GM19023 (cell line): ENCODE results near the gene GTPBP1.

Experiments
- ATAC-seq: cut with Tn5 transposase; IDR thresholded peaks from one replicate; pipeline ENCODE4 v1.9.1; 2021; ENCODE audit warnings: mild to moderate bottlenecking, moderate library complexity; ENCODE audit not compliant: unreplicated experiment

GTPBP1 gene

GRCh38 chr22:38700789-38701628, 4.7 kb upstream of the GTPBP1 start, which contains the start of gene JOSD1:
TSS of gene JOSD1 (minus strand) at chr22:38700943. CDS start at chr22:38699987, 956 bp downstream.
- peak; percentile 36 for ATAC-seq

DNA sequence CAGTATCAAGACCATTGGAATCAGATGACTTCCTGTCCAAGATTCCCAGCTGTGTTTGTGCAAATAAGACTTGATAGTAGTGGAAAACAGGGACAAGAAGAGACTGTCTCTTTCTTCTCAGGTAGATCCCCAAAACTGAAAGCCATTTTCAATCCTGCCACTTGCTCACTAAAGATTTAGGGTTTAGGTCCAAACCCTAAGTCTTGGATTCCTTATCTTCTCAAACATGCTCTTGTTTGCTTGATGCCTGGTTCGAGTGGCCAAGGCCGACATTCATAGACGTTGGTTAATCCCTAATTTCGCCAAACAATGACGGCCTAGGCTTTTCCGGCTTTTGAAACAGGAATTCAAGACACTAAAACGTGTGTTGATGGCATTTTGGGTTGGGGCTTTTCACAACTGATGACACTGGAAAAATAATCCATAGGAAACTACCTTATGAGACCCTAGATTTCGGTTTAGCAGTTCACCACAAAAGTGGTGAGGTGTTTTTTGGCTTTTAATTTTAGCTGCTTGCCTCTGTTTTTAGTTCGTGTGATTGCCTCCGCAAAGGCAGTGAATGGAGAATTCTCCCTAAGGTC, 1.0 kb upstream of the GTPBP1 start:
- no peak for ATAC-seq

GRCh38 chr22:38706101-38706900, 557 bp downstream of the GTPBP1 start:
- peak; percentile 6 for ATAC-seq

DNA sequence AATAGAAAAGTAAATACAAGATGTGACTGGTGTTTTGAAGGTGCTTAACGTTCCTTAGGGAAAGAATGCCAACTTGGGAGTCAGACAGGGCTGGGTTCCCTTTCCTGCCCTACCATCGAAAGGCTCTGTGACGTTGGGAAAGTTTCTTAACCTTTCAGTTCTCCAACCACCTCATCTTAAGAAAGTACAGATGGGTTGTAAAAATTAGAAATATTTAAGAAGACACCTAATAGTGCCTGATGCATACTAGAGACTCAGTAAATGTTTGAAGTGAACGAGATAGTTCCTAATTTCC, 1.1 kb downstream of the GTPBP1 start:
- ATAC-seq, result no peak

GRCh38 chr22:38707346-38707745, 1.6 kb downstream of the GTPBP1 start:
- no peak for ATAC-seq

DNA sequence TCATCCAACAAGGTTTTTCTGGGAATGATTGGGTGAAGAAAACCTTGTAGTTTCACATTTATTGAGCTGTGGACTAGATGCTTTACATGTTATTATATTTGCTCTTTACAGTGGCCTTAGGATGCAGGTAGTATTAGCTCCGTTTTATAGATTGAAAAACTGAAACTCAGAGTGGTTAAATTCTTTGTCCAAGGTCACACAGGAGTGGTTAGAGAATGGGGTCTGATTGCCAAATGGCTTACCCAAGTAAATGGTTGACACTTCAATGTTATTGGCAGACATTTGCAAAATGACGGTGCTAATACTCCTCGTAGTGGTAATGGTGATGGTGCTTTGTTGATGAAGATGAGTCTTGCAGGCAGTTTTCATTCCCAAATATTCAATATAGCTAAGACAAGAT, 2.2 kb downstream of the GTPBP1 start:
- ATAC-seq, result no peak

DNA sequence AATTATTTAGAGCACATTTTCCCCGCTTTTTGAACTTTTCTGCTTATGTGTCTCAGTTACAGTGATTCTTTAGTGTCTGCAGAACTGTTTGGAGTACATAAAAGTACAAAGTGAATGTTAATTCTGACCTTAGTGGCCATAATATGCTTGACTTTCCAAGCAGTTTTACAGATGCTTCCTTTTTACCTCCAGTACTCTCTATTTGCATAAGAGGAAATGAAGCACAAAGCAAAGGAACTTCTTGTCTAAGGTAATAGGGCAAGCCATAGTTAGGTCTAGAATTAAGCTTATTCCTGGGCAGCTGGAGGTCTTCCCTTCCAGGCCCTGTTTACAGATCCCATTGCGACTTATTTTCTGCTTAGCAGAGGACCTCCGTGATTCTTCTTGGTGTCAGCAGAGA, 3.6 kb downstream of the GTPBP1 start:
- ATAC-seq, result no peak

- ATAC-seq, result no peak
Measured at GRCh38 chr22:38710351-38710750, 4.6 kb downstream of the GTPBP1 start.

DNA sequence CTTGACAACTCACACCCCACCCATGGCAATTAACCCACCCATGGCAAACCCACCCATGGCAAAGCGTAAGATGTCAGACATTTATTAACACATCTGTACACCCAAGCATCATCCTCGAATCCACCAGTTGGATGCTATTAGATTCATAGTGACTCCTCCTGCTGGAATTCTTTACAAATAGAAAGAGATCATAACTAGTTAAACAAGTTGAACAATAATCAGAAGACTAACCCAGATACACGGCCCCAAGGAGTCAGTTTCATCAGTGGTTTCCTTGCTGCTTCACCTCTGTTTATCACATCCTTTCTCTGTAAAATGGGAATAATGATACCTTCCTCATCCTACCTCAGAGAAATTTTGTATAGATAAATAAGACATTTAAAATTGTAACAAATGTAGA, 5.1 kb downstream of the GTPBP1 start:
- ATAC-seq, result no peak

GRCh38 chr22:38712486-38713207, 6.9 kb downstream of the GTPBP1 start:
- no peak for ATAC-seq

DNA sequence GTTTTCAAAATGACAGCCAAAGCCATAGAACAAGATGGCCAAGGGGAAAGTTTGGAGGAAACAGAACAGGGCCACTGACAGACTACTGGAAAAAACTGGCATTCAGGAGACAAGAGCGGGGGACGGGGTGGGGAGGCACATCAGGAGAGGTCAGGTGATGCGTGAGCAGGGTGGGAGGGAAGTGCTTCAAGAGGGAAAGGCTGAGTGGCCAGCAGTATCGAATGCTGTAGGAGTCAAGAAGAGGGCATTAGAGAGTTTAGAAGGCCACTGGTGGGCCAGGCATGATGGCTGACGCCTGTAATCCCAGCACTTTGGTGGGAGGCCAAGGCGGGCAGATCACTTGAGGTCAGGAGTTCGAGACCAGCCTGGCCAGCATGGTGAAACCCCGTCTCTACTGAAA, 8.2 kb downstream of the GTPBP1 start:
- ATAC-seq, result no peak

- no peak for ATAC-seq
Measured at GRCh38 chr22:38715176-38715764, 9.5 kb downstream of the GTPBP1 start.

DNA sequence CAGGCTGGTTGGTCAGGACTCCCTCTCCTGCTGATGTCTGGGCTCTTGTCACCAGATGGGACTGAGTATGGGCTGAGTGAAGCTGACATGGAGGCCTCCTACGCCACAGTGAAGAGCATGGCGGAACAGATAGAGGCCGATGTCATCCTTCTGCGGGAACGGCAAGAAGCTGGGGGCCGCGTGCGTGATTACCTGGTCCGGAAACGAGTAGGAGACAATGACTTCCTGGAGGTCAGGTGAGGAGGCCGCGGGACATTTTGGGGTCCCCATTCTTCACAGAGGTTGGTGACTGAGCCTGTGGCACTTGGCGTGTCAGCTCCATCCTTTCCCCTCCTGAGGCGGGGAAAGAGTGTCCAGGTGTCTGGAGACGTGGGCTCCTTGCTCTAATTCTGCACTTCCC, 10.1 kb downstream of the GTPBP1 start:
- no peak for ATAC-seq

DNA sequence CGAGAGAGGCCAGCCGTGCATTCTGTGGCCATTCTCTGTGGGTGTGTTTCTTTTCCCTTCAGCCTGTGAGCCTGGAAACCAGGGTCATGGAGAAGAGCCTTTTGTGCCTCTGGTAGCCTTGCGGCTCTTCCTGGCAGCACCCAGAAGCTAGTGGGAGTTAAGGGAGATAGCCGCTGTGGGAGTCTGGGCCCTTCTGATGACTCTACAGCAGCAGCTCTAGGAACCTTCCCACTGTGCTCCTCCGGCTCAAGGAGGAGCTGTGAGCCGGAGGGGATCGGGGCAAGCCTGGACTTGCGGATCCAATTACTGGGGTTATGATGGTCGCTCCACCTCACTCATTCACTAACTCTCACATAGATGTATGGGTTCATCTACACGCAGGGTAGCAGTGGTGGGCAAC, 10.5 kb downstream of the GTPBP1 start:
- ATAC-seq, result no peak

GRCh38 chr22:38716826-38717225, 11.1 kb downstream of the GTPBP1 start:
- no peak for ATAC-seq

DNA sequence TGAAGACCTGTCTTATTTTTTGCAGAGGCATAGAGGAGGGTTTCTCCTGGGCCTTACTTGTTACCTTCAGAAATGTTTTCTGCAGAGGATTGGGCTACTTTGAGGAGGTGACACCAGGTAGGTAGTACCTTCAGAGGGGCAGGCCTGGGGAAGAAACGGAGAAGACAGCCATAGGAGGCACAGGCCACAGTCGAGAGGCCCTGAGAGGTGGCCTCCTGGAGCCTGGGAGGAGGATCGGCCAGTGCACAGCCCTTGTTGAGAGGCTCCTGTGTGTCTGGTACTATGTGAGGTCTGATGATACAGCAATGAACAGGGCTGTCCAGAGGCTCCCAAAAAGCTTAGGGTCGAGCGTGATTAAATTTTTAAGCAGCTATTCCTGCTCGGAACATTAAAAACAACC, 11.5 kb downstream of the GTPBP1 start:
- no peak for ATAC-seq

DNA sequence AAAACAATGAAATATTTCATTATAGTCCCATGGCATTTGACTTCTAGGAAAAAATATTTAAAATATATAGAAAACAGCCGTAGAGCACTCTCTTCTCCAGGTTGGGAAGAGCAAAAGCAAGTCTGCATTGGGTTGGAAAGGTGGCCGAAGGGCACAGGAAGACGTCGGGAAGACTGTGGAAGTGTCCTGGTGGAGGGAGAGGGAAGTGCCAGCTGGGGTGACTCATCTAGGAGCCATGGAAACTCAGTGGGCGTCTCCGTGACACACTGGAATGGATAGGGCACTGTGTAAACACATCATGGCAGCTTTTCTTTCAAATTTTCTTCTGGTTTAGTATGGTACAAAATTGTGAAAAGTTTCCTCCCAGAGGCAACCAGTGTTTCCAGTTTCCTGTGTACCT, 12.7 kb downstream of the GTPBP1 start:
- ATAC-seq, result no peak

DNA sequence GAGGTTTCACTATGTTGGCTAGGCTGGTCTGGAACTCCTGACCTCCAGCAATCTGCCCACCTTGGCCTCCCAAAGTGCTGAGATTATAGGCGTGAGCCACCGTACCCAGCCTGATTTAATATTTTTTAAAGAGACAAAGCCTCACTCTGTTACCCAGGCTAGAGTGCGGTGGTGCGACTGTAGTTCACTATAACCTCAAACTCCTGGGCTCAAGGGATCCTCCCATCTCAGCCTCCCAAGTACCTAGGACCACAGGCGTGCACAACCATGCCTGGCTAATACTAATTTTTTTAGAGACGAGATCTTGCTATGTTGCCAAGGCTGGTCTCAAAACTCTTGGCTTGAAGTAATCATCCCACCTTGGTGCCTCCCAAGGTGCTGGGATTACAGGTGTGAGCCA, 13.5 kb downstream of the GTPBP1 start:
- no peak for ATAC-seq

GRCh38 chr22:38720350-38720749, 14.6 kb downstream of the GTPBP1 start:
- ATAC-seq, result no peak

GRCh38 chr22:38721551-38721950, 15.8 kb downstream of the GTPBP1 start:
- no peak for ATAC-seq

- no peak for ATAC-seq
Measured at GRCh38 chr22:38724176-38724575, 18.4 kb downstream of the GTPBP1 start.
